Osteoblast (primary cell): ENCODE data around the gene TSPAN13. TPM values are rescaled to one million over a fixed set of nuclear protein-coding genes. Genes with fewer than 3 reads are reported as not detected.
A peak's percentile ranks its signal among the peaks of the same experiment; 100 is the strongest.

Experiments
- DNase-seq: peaks from one replicate; pipeline ENCODE4 v3.0.0; 2011; ENCODE audit warnings: low spot score, mixed read lengths; ENCODE audit not compliant: insufficient read length; ENCODE audit errors: missing footprints
- H2AFZ ChIP-seq: 2 replicates; pipeline ENCODE4 v1.6.0; 2011; ENCODE audit warnings: mild to moderate bottlenecking, low read length
- H3K27ac ChIP-seq: 2 replicates; pipeline ENCODE4 v1.5.1; 2011; ENCODE audit warnings: mild to moderate bottlenecking, low read depth, low read length, moderate library complexity
- H3K27me3 ChIP-seq: 2 replicates; pipeline ENCODE4 v1.6.0; 2012; ENCODE audit warnings: mild to moderate bottlenecking, control low read depth, inconsistent platforms, low read length, moderate library complexity; ENCODE audit not compliant: insufficient read depth
- H3K36me3 ChIP-seq: 2 replicates; pipeline ENCODE4 v1.5.1; 2011; ENCODE audit warnings: mild to moderate bottlenecking, low read length, control low read depth, moderate library complexity; ENCODE audit not compliant: insufficient read depth
- H3K4me1 ChIP-seq: 2 replicates; pipeline ENCODE4 v1.5.1; 2011; ENCODE audit warnings: mild to moderate bottlenecking, low read length, control low read depth, moderate library complexity; ENCODE audit not compliant: insufficient read depth
- H3K4me2 ChIP-seq: 2 replicates; pipeline ENCODE4 v1.6.0; 2011; ENCODE audit warnings: mild to moderate bottlenecking, low read length; ENCODE audit not compliant: insufficient read depth
- H3K4me3 ChIP-seq: fragments of 200-600 bp; sonication (generic); 3 replicates; pipeline ENCODE4 v1.5.1; 2012; ENCODE audit warnings: mild to moderate bottlenecking, low read length, inconsistent platforms; ENCODE audit not compliant: insufficient read depth
- H3K79me2 ChIP-seq: 2 replicates; pipeline ENCODE4 v1.6.0; 2012; ENCODE audit warnings: mild to moderate bottlenecking, low read length, control low read depth, inconsistent platforms; ENCODE audit not compliant: insufficient read depth
- H3K9me3 ChIP-seq: 2 replicates; pipeline ENCODE4 v1.5.1; 2011; ENCODE audit warnings: low read depth, low read length, control low read depth
- H4K20me1 ChIP-seq: 2 replicates; pipeline ENCODE4 v1.6.0; 2012; ENCODE audit warnings: mild to moderate bottlenecking, low read length, control low read depth; ENCODE audit not compliant: insufficient read depth
- total RNA-seq: library from RNA; depleted of rRNA; stranded (reverse); fragments of >200 nt; gene quantifications from 2 replicates; pipeline ENCODE4 v1.2.3, GENCODE V29; 2012
- TF ChIP-seq, protein P1 (sequence below): IDR thresholded peaks from 2 replicates; pipeline ENCODE4 v1.5.1; 2011; ENCODE audit warnings: mild to moderate bottlenecking, low read depth, low read length, moderate library complexity; ENCODE audit errors: extremely low read depth

TSPAN13 gene
- total RNA-seq, 1 donor, result 1.8 TPM

DNA sequence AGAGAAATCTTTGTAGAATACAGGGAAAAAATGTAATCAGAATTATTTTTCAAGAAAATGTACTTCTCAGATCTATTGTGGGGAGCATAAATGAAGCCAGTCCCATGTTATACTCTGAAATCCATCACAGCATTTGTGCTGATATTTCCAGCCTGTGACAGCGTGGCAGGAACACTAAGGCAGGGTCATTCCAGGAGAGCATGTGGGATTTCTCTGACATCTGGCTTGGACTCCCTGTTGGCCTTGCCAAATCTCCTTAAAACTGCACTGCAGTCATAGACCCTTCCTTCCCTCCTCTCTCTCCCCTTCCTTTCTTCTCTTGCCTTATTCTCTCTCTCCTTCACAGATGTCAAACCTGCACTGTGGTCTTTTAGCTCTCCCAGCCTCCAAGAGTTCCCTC lies 6.5 kb upstream of the TSPAN13 start:
- Histone ChIP-seq H3K4me1 (peaks cover 4% of the 10 kb centered on the region), H2AFZ (no peak overlapping the region), H3K27me3 (no peaks in the 10 kb centered on the region), H3K9me3 (no peaks in the 10 kb centered on the region), H3K36me3 (no peaks in the 10 kb centered on the region), H3K4me3 (no peak overlapping the region), H3K4me2 (no peak overlapping the region), H3K27ac (no peak overlapping the region), H4K20me1 (no peaks in the 10 kb centered on the region), H3K79me2 (no peaks in the 10 kb centered on the region)
- no peak for DNase-seq
- TF ChIP-seq, protein P1, sequence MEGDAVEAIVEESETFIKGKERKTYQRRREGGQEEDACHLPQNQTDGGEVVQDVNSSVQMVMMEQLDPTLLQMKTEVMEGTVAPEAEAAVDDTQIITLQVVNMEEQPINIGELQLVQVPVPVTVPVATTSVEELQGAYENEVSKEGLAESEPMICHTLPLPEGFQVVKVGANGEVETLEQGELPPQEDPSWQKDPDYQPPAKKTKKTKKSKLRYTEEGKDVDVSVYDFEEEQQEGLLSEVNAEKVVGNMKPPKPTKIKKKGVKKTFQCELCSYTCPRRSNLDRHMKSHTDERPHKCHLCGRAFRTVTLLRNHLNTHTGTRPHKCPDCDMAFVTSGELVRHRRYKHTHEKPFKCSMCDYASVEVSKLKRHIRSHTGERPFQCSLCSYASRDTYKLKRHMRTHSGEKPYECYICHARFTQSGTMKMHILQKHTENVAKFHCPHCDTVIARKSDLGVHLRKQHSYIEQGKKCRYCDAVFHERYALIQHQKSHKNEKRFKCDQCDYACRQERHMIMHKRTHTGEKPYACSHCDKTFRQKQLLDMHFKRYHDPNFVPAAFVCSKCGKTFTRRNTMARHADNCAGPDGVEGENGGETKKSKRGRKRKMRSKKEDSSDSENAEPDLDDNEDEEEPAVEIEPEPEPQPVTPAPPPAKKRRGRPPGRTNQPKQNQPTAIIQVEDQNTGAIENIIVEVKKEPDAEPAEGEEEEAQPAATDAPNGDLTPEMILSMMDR, result no peak

DNA sequence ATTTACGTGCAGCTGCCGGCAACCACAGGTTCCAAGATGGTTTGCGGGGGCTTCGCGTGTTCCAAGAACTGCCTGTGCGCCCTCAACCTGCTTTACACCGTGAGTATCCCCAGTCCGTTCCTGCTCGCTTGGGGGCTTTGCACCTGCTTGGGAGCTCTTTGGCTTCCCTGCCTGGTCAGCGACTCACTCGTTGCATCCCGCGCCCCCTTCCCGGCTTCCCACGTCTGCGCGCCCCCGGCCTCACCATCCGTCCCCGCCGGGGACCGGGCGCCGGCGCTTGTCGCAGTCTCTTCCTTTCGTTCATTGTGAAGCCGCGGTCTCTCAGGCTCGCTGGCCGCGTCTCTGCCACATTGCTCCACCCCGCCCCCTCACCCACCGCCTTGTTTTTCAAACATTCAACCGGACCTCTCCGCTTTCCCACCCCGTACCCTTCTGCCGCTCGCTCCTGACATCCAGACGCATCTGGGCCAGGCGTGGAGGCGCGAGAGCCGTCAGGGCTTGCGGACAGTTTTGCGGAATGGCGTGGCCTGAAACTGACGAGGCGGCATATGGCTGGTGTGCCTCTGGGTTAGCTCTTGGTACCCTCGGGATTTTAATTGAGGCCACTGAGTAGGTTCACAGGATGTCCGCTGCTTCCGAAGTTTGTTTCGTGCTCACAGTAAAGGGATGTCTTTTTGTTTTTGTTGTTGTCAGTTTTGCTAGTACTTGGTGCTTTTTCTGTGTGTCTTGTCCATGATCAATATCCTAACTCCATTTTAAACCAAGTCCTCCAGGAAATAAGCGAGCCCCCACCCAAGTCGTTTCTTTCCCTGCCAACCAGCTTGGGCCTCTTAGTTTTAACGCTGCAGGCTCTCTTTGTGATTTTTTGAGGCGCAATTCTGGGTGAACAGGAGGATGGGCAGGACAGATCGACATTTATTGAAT lies 639 bp downstream of the TSPAN13 start:
- Histone ChIP-seq H3K4me3 (peak overlapping the region; percentile 85), H3K36me3 (no peaks in the 10 kb centered on the region), H3K4me2 (peak overlapping the region; percentile 95), H2AFZ (peak overlapping the region; percentile 91), H3K27me3 (no peaks in the 10 kb centered on the region), H3K79me2 (no peaks in the 10 kb centered on the region), H3K4me1 (peaks cover 12% of the 10 kb centered on the region), H3K27ac (peak overlapping the region; percentile 7), H4K20me1 (no peaks in the 10 kb centered on the region), H3K9me3 (no peaks in the 10 kb centered on the region)
- TF ChIP-seq, protein P1, result no peak
- DNase-seq, result no peak

DNA sequence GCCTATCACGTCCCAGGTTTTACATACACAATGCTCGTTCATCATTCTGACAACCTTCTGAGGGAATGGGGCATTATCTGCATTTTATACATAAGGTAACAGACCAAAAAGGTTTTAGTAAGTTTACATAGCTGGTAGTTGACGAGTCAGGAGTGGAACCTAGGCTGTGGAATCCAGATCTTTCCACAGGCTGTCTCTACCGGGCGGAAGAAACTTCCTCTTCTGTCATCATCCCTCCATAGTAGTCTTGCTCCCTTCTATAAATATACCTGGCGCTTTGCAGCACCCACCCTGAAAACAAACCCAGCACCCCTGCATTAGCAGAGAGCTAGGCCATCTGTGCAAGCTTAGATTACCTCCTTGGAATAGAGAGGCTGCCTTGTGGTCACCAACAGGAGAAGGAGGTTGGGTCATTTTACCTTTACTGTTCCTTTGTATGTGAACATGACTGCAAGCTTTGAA lies 1.3 kb downstream of the TSPAN13 start:
- TF ChIP-seq, protein P1, result no peak
- peak overlapping the region; percentile 85 for H3K4me3 ChIP-seq
- H3K36me3 ChIP-seq, result no peaks in the 10 kb centered on the region
- no peak for DNase-seq
- peaks cover 12% of the 10 kb centered on the region for H3K4me1 ChIP-seq
- H3K27me3 ChIP-seq, result no peaks in the 10 kb centered on the region
- H3K79me2 ChIP-seq, result no peaks in the 10 kb centered on the region
- H3K9me3 ChIP-seq, result no peaks in the 10 kb centered on the region
- peak overlapping the region; percentile 95 for H3K4me2 ChIP-seq
- H4K20me1 ChIP-seq, result no peaks in the 10 kb centered on the region
- H3K27ac ChIP-seq, result no peak overlapping the region
- H2AFZ ChIP-seq, result peak overlapping the region; percentile 91

DNA sequence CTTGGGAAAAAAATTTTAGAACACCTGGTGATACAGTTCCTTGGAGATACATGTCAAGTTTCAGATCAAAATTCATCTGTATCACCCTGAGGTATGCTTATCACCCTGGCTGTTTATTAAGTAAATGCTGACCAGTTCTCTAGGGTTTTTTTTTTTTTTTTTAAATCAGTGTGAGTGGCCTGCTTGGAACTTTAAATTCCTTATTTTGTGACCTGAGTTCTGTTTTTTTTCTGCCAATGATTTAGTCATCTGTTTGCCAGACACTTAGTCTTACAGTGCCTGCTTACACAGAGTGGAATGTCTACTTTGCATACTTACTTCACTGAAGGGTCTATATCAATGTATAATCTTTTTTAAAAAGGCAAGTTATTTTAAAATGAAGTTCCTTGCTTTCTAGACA lies 1.8 kb downstream of the TSPAN13 start:
- TF ChIP-seq, protein P1, result no peak
- Histone ChIP-seq H3K4me3 (no peak overlapping the region), H2AFZ (no peak overlapping the region), H3K27me3 (no peaks in the 10 kb centered on the region), H3K79me2 (no peaks in the 10 kb centered on the region), H4K20me1 (no peaks in the 10 kb centered on the region), H3K9me3 (no peaks in the 10 kb centered on the region), H3K27ac (no peak overlapping the region), H3K4me2 (peak overlapping the region; percentile 95), H3K36me3 (no peaks in the 10 kb centered on the region), H3K4me1 (peaks cover 12% of the 10 kb centered on the region)
- no peak for DNase-seq
